Right forelimb (tissue), 1 donor: ENCODE measurements around the gene SCO1.
"Not testable (repeated sequence)": the region's sequence is repeated elsewhere in the genome, so short reads cannot be mapped to it uniquely, and the experiment has no call there.

Experiments
- DNase-seq: peaks from one replicate; pipeline ENCODE4 v3.0.0-alpha.2; 2018

Gene SCO1

DNA sequence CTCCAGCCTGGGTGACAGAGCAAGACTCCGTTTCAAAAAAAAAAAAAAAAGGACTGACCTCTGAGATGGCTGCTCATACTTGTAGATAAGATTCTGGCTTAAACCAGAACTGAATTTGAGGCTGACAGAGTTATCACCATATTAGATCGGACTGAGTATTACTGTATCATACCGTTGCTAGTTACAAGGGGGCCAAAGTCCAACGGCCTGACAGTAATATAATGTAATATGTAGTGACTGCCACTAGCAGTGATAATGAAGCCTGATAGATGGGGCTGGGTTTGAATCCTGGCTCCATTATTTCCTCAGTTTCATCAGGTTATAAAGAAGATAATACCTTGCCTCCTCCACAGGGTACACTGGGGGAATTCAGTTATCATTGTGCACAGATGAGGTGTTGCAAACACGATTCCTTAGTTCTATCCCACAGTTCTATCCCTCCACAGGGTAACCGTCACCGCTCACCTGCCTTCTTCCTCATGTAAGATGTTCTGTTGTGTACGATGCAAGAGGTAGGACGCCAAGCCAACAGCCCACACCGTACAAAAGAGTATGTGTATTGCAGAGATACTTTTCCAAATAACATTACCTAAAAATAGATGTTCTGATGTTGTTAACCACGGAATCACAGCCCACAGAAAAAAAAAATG is 27.3 kb upstream of the SCO1 start:
- DNase-seq, result no peak

- DNase-seq, result no peak
These were observed 21.2 kb upstream of the SCO1 start for GRCh38 chr17:10718547-10718946.

- no peak for DNase-seq
These were observed 18.9 kb upstream of the SCO1 start for GRCh38 chr17:10716218-10716617.

DNA sequence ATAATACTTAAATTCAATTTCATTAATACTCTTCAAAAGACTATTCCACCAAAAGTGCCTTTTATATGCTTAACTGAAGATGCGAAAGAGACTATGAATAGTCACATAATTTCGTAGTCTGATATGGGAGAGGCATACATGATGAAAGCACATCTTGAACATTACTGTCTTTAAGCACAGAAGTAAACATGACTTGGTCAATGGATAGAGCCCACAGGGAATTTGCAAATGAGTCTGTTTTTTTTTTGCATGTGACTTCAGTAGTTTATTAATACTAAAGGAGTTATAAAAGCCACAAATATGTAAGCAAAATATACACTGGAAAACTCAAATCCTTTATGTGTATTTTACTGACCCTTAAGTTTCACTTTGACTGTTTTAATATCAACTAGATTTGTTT is 16.0 kb upstream of the SCO1 start:
- no peak for DNase-seq

DNA sequence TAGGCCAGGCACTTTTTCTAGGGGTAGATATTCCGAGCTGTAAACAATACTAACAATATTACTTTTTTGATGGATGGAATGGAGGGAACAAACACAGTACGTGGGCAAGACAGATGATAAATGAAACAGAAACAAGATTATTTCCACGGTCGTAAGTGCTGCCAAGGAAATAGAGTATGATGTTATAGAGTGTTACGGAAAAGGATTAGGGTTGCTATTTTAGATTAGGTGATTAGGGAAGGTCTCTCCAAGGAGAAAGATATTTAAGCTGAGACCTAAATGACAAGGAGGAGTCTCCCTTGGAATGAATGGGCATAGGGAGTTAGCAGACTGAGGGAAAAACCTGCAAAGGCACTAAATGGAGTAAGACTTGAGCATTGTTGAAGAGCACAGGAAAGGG is 8.4 kb upstream of the SCO1 start:
- no peak for DNase-seq

DNA sequence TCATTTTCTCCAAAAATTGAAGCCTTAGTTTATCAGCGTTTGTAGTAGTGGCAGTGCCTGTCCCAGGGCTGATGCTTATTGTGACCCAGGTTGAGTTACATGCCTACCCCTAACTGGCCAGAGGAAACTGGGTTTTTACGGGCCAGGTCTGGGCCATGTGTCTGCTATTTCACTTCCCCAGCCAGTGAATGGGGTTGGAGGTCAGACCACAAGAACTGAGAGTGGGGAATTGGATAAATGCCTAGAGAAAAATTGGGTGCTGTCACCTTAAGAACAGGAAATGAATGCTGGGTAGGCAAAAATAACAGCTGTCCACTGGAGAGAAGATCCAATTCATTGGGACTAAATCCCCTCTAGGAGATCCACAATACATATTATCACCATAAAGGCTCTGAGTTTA is 5.2 kb upstream of the SCO1 start:
- DNase-seq, result no peak

DNA sequence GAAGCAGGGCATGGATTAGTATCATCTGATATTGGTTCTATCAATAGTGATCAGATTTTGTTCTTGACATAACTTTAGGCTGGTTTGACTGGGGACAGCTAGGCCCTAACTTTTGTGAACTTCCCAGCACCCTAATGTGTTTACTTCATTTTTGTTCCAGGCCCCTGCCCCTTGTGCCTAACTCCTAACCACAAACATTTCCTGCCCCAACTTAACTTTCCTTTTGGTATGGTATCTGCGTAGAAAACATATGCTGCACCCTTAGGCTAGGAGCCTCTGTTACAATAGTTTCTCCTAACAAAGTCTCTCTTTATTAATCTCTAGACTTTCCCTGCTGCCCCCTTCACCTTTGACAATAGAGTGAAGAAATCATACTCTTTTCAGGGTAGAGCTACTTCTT is 2.5 kb upstream of the SCO1 start:
- no peak for DNase-seq

DNA sequence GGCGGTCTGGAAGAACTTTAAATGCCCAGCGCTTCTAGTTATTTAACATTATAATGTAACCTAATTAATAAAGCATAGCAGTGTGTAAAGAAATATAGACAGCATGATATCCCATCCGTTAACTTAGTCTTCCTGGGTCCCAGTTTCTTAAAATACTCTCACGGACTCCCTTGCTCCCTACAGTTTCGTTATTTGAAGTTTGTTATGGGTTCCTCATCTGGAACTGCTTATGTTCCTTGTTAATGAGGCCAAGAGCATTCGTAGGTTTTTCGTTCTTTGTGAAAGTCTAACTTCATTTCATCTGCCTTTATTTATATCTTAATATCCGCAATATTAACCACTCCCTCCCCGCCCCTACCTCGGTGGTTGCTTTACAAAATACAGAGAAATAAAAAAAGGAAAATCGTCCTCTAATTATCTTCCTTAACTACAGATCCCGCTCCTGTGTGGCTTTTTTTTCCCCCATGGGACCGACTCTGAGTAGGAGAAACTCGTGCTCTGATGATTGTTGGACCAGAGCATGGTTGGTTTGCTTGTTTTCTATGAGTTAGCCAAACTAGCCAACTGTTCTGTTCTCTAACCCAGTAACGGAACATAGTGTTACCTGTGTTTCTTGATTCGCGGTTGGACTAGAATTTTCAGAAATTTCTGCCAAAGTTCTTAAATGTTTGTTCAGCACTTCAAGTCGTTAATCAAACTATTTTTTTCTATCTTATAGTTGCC is 924 bp upstream of the SCO1 start:
- DNase-seq, result no peak

DNA sequence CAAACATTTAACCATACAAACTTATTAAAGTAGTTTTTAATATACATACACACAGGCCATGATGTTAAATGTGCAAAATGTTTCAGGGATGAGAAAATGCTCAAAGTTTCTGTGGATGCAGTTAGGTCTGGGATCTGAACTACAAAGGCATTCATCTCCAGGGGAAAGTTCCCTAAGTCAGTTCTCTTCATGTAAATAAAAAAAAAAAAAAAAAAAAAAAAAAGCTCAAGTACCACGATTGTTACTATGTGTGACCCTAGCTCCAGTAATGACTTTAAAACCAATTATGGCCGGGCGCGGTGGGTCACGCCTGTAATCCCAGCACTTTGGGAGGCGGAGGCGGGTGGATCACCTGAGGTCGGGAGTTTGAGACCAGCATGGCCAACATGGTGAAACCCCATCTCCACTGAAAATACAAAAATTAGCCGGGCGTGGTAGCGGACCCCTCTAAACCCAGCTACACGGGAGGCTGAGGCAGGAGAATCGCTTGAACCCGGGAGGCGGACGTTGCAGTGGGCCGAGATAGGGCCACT is 1.4 kb downstream of the SCO1 start:
- not testable (repeated sequence) for DNase-seq

DNA sequence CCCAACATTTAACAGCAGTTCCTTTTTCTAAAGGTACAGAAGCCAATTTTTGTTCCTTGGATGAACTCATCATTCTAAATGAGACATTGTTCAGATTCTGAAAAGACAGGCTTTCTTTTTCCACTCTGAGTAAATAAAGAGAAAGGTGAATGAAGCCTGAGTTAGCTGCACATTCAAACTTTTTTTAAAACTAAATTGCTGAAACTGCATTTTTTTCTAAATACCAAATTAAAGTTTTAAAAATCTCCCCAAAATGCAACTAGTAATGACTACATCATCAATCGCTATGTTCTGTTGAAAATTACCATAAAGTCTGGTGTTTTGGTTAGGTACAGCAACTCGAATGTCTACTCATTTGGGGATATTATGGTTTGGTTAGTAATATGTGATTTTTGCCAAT is 9.8 kb downstream of the SCO1 start:
- no peak for DNase-seq

DNA sequence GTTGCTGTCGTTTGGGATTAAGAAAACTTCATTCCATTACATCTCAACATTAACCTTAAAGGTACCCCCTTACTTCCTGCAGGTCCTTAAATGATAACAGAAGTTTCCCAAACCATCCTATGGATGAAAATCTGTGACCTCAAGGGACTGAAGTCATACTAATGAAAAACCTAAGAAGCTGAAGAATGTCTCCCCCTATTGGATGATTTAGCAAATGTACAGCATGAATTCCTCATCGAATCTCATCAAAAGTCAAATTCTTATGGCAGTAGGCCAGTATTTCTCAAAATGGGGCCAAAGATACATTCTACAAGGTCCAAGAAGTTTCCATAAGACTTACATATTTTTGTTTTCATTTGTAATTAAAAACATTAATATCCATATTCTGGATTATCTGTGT is 13.5 kb downstream of the SCO1 start:
- no peak for DNase-seq

DNA sequence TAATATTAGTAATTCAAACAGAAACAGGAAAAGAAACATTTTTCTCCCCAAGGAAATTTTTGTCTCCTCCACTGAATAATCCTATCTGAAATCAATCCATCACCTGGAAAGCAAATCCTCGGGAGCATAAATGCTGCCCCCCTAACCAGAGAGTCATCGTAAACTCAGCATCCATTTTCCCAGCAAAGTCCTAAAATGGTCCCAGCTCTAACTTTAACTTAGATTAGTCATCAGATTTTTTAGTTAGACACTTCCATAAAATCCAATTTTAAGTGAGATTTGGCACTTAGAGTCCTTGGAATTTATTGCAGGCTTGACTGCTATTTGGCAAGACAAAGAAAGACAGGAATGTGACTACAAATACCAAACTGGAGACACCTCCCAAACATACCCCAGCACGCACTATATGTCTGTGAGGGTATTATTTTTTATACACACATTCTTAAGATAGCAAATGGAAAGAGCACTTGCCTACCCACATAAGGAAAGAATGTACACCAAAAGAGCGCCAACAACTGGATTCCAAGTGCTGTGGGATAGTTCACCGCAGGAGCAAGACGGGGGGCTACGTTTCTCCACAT is 15.4 kb downstream of the SCO1 start:
- DNase-seq, result no peak

DNA sequence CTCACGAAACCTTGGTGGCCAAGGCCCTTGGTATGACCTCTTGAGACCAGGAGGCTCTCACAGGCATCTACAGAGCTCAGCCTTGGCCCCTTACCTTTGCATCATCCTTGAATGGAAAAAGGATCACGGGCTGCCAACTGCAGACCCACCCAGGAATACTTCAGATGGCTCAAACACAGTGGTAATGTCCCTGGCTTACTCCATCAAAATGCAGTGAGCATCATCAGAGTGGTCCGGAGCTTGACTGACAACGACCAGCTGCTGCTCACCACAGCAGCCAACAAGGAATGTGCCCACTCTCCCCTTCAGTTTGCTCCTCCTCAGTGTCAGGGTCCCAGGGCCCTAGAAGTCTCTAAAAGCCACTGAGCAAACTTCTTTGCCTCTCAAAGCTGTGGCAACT is 22.6 kb downstream of the SCO1 start:
- DNase-seq, result no peak

DNA sequence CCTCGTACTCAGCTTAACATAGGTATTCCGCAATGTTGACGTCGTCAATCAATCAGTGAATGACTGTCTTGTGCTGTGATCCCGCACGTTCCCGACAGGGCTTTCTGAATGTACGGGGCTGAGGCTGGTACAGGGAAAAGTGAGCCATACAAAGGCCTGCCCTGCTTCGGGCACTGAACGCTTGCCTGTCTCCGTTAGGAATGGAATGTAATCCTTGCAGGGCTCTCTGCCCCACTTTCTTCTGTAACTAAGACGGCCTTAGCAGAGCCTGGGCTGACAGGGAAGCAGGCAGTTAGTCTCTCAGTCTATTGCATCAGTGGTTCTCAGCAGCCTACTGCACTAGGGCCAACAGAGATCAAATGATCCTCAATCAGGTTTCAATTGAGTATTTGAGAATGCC is 24.0 kb downstream of the SCO1 start:
- no peak for DNase-seq

DNA sequence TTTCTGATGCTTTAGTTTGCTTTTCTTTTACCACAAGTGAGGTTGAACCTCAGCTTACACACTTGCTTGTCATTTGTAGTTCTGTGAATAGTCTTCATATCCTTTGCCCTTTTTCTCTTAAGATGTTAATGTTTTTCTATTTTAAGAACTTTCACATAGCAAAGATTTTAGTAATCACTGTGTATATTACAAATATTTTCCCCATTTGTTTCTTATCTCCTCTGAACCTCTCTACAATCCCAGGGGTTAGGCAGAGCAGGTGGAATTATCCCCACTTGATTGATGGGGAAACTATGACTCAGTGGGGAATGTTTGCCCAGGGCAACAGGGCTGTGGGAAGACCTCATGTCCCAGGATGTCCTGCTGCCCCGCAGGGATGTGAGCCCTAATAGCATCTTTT is 28.6 kb downstream of the SCO1 start:
- no peak for DNase-seq

GRCh38 chr17:10666906-10667305 is 30.4 kb downstream of the SCO1 start:
- no peak for DNase-seq

- DNase-seq, result no peak
These were observed 32.8 kb downstream of the SCO1 start for GRCh38 chr17:10664571-10664970.

DNA sequence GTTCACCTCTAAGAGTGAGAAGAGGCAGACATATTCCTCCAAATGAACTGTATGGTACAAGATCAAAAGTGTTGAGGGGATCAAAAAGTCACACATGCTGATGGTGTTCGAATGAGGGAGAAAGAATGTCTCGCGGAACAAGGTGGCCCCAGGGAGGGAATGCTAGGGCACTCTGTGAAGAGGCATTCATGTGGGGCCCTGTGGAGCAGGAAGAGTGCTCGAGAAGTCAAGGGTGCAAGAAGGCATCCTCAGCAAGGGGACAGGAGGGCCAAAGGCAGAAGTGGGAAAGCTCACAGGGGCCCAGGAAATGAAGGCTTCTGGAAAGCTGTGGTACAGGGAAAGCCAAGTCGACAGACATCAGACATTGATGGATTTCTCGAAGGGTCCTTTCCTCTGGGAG is 34.1 kb downstream of the SCO1 start:
- no peak for DNase-seq

DNA sequence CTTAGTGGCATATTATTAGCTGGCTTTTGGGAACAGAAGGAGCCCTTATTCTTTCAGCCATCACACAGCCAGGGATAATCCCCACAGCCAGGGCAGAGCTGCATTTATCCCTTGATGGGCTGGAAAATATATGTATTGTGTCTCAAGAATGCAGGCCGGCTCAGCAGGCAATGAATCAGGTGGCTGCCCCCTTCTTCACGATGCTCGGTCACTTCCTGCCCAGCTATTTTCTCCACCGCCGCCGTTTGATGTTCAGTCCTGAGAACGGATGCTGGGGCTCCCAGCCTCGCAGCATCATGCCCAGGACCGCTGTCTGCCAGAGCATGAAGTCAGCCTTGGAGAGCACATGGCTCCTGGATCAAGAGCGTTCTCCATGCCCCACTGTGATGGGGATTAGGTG is 35.9 kb downstream of the SCO1 start:
- no peak for DNase-seq

GRCh38 chr17:10657879-10658278 is 39.5 kb downstream of the SCO1 start:
- DNase-seq, result no peak

GRCh38 chr17:10657148-10657547 is 40.2 kb downstream of the SCO1 start, which contains the start of gene MYH3:
TSS of gene MYH3 (minus strand) at chr17:10657309. CDS start at chr17:10655064, 2,245 bp downstream.
- no peak for DNase-seq

- no peak for DNase-seq
These were observed 43.3 kb downstream of the SCO1 start for GRCh38 chr17:10653987-10654386.

- DNase-seq, result no peak
These were observed 44.2 kb downstream of the SCO1 start for GRCh38 chr17:10652984-10653659.

GRCh38 chr17:10651927-10652326 is 45.4 kb downstream of the SCO1 start:
- no peak for DNase-seq
